A549 (cell line): ENCODE data around the gene FCRL4. TPM values are rescaled to one million over a fixed set of nuclear protein-coding genes. Genes with fewer than 3 reads are reported as not detected.

Experiments used
- ATAC-seq, 2 experiments: fragments of 200-7000 bp in 1 of 2; fragments of >200 bp in 1 of 2; cut with Nextera tagmentation in 1 of 2; cut with Tn5 transposase in 1 of 2; 3 replicates each; pipeline versions ENCODE4 v1.8.0 to v1.9.1; 2018 to 2020; ENCODE audit warnings: mild to moderate bottlenecking in 1 of 2, moderate library complexity in 1 of 2
- CTCF ChIA-PET: fragments of 300-600 bp; sonication (Branson Sonifier 250); formaldehyde crosslinking; extraction: SDS; loops from one replicate; lab custom pipeline; 2021; ENCODE audit warnings: antibody characterized with exemption, inconsistent platforms; lab: Yijun Ruan, JAX
- POLR2A ChIA-PET: fragments of 350-600 bp; formaldehyde crosslinking; extraction: SDS; loops from one replicate; lab custom pipeline; 2021; ENCODE audit warnings: antibody characterized with exemption, inconsistent platforms; lab: Yijun Ruan, JAX
- DNase-seq, 2 experiments: peaks; one replicate each; pipeline versions ENCODE4 v3.0.0 to v3.0.0-alpha.2; 2011 to 2016; ENCODE audit warnings: low read depth in 1 of 2, low spot score in 1 of 2
- FAIRE-seq: peaks from 2 replicates; lab custom pipeline; 2011; peaks lifted over from hg19 to GRCh38; lab: Jason Lieb, UNC
- H3K27ac ChIP-seq, 2 experiments: fragments of >200 bp; sonication (Bioruptor Twin); formaldehyde crosslinking; 3 replicates each; pipeline ENCODE4 v1.5.1; 2016 to 2017
- H3K4me1 ChIP-seq: fragments of >200 bp; sonication (Bioruptor Twin); formaldehyde crosslinking; 3 replicates; pipeline ENCODE4 v1.6.1; 2016
- H3K4me2 ChIP-seq: fragments of >200 bp; sonication (Bioruptor Twin); formaldehyde crosslinking; 3 replicates; pipeline ENCODE4 v1.6.1; 2016
- H3K4me3 ChIP-seq: fragments of >200 bp; sonication (Bioruptor Twin); formaldehyde crosslinking; 3 replicates; pipeline ENCODE4 v1.5.1; 2016
- H3K9me3 ChIP-seq: fragments of >200 bp; sonication (Bioruptor Twin); formaldehyde crosslinking; 3 replicates; pipeline ENCODE4 v1.6.1; 2016
- CHD2 ChIP-seq: fragments of 150-350 bp; IDR thresholded peaks from 2 replicates; pipeline ENCODE4 v1.6.1; 2014; ENCODE audit warnings: low read length; ENCODE audit not compliant: partially characterized antibody
- CHD4 ChIP-seq: fragments of 200-600 bp; sonication (generic); IDR thresholded peaks from 2 replicates; pipeline ENCODE4 v1.6.1; 2016; ENCODE audit warnings: antibody characterized with exemption, mild to moderate bottlenecking, borderline replicate concordance
- EHF ChIP-seq: fragments of 250-450 bp; sonication (Bioruptor Pico); IDR thresholded peaks from 2 replicates; pipeline ENCODE4 v1.5.0; 2020; ENCODE audit warnings: mild to moderate bottlenecking
- EHMT2 ChIP-seq: fragments of 200-600 bp; sonication (generic); IDR thresholded peaks from 2 replicates; pipeline ENCODE4 v1.6.1; 2016; ENCODE audit warnings: antibody characterized with exemption, low read depth, mild to moderate bottlenecking, moderate library complexity
- FOSL2 ChIP-seq, 2 experiments: fragments of 450-650 bp in 1 of 2; fragments of >200 bp in 1 of 2; sonication (Bioruptor Twin) in 1 of 2; formaldehyde crosslinking; IDR thresholded peaks; 2 replicates each; pipeline versions ENCODE4 v1.5.0 to v1.6.1; 2016 to 2020; ENCODE audit warnings: mild to moderate bottlenecking in 1 of 2, moderate library complexity in 1 of 2
- JUN ChIP-seq, 2 experiments: fragments of >200 bp; sonication (Bioruptor Twin); formaldehyde crosslinking; IDR thresholded peaks; 2 replicates in 1 of 2; 3 replicates in 1 of 2; pipeline ENCODE4 v1.6.1; 2016 to 2017
- JUNB ChIP-seq: fragments of >200 bp; sonication (Bioruptor Twin); formaldehyde crosslinking; IDR thresholded peaks from 2 replicates; pipeline ENCODE4 v1.6.1; 2016
- KDM1A ChIP-seq: fragments of 200-600 bp; sonication (generic); IDR thresholded peaks from 2 replicates; pipeline ENCODE4 v1.6.1; 2016; ENCODE audit warnings: low read depth, mild to moderate bottlenecking
- MAFK ChIP-seq: fragments of 450-650 bp; IDR thresholded peaks from 2 replicates; pipeline ENCODE4 v1.6.1; 2014; ENCODE audit not compliant: partially characterized antibody
- MAZ ChIP-seq: fragments of 150-350 bp; IDR thresholded peaks from 2 replicates; pipeline ENCODE4 v1.6.1; 2014; ENCODE audit warnings: antibody characterized with exemption, low read depth, low read length, borderline replicate concordance
- MYC ChIP-seq: IDR thresholded peaks from 2 replicates; pipeline ENCODE4 v1.6.1; 2012; ENCODE audit warnings: mild to moderate bottlenecking, inconsistent platforms, low read length, improper control_type of control experiment, borderline replicate concordance
- NFE2L2 ChIP-seq: fragments of 150-350 bp; conservative IDR thresholded peaks from 2 replicates; pipeline ENCODE4 v1.6.1; 2014; ENCODE audit warnings: low read length
- NPAS2 ChIP-seq: fragments of 250-450 bp; sonication (Bioruptor Pico); IDR thresholded peaks from 2 replicates; pipeline ENCODE4 v1.8.0; 2022; ENCODE audit warnings: mild to moderate bottlenecking, moderate library complexity, borderline replicate concordance
- PHF8 ChIP-seq: fragments of 200-600 bp; sonication (generic); IDR thresholded peaks from 2 replicates; pipeline ENCODE4 v1.6.1; 2016; ENCODE audit warnings: low read depth, mild to moderate bottlenecking, antibody characterized with exemption, moderate library complexity, borderline replicate concordance
- POLR2A ChIP-seq: IDR thresholded peaks from 2 replicates; pipeline ENCODE4 v1.6.1; 2012; ENCODE audit warnings: mild to moderate bottlenecking, low read length
- RARB ChIP-seq: fragments of 250-450 bp; sonication (Bioruptor Pico); IDR thresholded peaks from 2 replicates; pipeline ENCODE4 v1.8.0; 2021; ENCODE audit warnings: mild to moderate bottlenecking, moderate library complexity
- SREBF2 ChIP-seq: fragments of 450-650 bp; IDR thresholded peaks from 2 replicates; pipeline ENCODE4 v1.6.1; 2014; ENCODE audit warnings: mild to moderate bottlenecking, moderate library complexity
- WGBS: methylation state at CpG from one replicate; pipeline ENCODE4 v1.1.6; 2017; ENCODE audit errors: missing lambda C conversion rate; 5-methylcytosine and 5-hydroxymethylcytosine counted together
- polyA plus RNA-seq, 4 experiments: library from polyadenylated mRNA; depleted of rRNA in 3 of 4; stranded (reverse); fragments of >200 nt; fragmentation: RNase III in 1 of 4; extraction: RNeasy Plus Mini Kit Qiagen cat#74134 plus additional on column Dnase treatment in 1 of 4; gene quantifications; 2 replicates in 3 of 4; 3 replicates in 1 of 4; pipeline ENCODE4 v1.2.3, GENCODE V29; 2011 to 2017
- TF ChIP-seq, protein P1 (sequence below): fragments of 200-600 bp; sonication (generic); IDR thresholded peaks from 2 replicates; pipeline ENCODE4 v1.6.1; 2016; ENCODE audit warnings: antibody characterized with exemption, mild to moderate bottlenecking, moderate library complexity
- TF ChIP-seq, protein P2 (sequence below): fragments of >200 bp; sonication (Bioruptor Twin); formaldehyde crosslinking; IDR thresholded peaks from 2 replicates; pipeline ENCODE4 v1.6.1; 2016
- TF ChIP-seq, protein P3 (sequence below): fragments of >200 bp; sonication (Bioruptor Twin); formaldehyde crosslinking; IDR thresholded peaks from 3 replicates; pipeline ENCODE4 v1.6.1; 2016
- TF ChIP-seq, protein P4 (sequence below): fragments of 250-450 bp; sonication (Bioruptor Pico); IDR thresholded peaks from 2 replicates; pipeline ENCODE4 v1.5.0; 2020; ENCODE audit warnings: low read depth, mild to moderate bottlenecking, moderate library complexity

Gene FCRL4
- polyA plus RNA-seq, 2 of the 4 experiments (the other 2 are of a cell fraction): not detected

DNA sequence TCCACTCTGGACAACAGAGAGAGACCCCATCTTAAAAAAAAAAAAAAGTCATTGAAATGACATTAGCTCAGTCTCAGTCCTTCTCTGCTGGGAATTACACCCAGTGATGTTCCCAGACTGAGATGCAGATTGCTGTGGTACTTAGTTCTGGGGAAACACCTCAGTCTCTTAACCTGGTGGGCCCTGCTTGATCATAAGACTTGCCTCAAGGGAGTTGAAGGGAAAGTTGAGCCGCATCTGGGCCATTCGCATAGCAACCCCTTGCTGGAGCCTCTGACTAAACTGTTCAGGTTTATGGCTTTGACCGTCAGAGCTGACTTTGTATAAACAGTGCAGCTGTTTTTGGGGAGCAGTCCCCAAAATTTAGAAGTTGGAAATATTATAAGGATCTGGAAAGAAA, 13.4 kb downstream of the FCRL4 start:
- no peak overlapping the region for H3K4me2 ChIP-seq
- DNase-seq (no peak), FAIRE-seq (no peak), ATAC-seq (no peak)
- 35% methylated on average over 3 of the region's 3 CpGs for WGBS
- no peaks in the 10 kb centered on the region for H3K9me3 ChIP-seq
- CTCF ChIA-PET: interaction anchor here (0.8 kb wide), 1 partner anchor 9 kb away, joined by 3 read pairs; no protein-coding TSS in a partner anchor
- POLR2A ChIA-PET: no interaction called here
- TF ChIP-seq POLR2A: no peak
- TF ChIP-seq SREBF2: no peak
- no peak for TF ChIP-seq CHD2
- TF ChIP-seq RARB (CRISPR knock-in tag): no peak
- TF ChIP-seq JUNB: no peak
- no peak for TF ChIP-seq KDM1A
- TF ChIP-seq, protein P1, sequence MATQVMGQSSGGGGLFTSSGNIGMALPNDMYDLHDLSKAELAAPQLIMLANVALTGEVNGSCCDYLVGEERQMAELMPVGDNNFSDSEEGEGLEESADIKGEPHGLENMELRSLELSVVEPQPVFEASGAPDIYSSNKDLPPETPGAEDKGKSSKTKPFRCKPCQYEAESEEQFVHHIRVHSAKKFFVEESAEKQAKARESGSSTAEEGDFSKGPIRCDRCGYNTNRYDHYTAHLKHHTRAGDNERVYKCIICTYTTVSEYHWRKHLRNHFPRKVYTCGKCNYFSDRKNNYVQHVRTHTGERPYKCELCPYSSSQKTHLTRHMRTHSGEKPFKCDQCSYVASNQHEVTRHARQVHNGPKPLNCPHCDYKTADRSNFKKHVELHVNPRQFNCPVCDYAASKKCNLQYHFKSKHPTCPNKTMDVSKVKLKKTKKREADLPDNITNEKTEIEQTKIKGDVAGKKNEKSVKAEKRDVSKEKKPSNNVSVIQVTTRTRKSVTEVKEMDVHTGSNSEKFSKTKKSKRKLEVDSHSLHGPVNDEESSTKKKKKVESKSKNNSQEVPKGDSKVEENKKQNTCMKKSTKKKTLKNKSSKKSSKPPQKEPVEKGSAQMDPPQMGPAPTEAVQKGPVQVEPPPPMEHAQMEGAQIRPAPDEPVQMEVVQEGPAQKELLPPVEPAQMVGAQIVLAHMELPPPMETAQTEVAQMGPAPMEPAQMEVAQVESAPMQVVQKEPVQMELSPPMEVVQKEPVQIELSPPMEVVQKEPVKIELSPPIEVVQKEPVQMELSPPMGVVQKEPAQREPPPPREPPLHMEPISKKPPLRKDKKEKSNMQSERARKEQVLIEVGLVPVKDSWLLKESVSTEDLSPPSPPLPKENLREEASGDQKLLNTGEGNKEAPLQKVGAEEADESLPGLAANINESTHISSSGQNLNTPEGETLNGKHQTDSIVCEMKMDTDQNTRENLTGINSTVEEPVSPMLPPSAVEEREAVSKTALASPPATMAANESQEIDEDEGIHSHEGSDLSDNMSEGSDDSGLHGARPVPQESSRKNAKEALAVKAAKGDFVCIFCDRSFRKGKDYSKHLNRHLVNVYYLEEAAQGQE: no peak
- TF ChIP-seq EHMT2: no peak
- TF ChIP-seq, protein P2, sequence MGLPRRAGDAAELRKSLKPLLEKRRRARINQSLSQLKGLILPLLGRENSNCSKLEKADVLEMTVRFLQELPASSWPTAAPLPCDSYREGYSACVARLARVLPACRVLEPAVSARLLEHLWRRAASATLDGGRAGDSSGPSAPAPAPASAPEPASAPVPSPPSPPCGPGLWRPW: no peak
- TF ChIP-seq NPAS2 (CRISPR knock-in tag): no peak
- no peak for TF ChIP-seq JUN (IDR thresholded peaks at IDR 0.05)
- TF ChIP-seq NFE2L2: no peak
- no peak overlapping the region for H3K27ac ChIP-seq
- no peaks in the 10 kb centered on the region for H3K4me1 ChIP-seq
- H3K4me3 ChIP-seq: no peak overlapping the region

DNA sequence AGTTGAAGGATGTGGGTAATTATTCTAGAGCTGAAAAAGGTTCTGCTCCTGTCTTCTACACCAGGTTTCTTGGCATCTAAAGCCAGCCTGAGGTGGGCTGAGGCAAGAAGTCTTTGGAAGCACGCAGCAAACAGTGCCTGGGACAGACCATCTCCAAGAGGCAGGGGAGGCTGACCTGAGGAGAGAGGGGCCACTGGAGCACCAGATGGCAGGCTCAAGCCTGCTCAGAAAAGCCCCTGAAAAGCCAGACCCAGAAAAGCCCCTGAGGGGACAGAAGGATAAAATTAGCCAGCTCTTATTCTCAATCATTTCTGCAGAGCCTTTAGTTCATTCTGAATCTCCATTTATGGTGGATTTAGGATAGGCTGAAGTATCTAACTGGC, 17.1 kb downstream of the FCRL4 start:
- ATAC-seq: peak in 1 of 2 experiments; percentile 23; a peak in 1 of 6 replicates
- ChIA-PET POLR2A (no interaction called here), CTCF (interaction anchor here (0.7 to 4.5 kb wide), 27 partner anchors 8 to 544 kb away, joined by 3 to 43 read pairs (median 5); no protein-coding TSS in a partner anchor)
- no peaks in the 10 kb centered on the region for H3K9me3 ChIP-seq
- TF ChIP-seq MAZ (no peak), JUN (IDR thresholded peaks at IDR 0.05) (no peak), EHMT2 (no peak), NFE2L2 (no peak), MYC (no peak), MAFK (no peak), PHF8 (no peak), EHF (CRISPR knock-in tag) (no peak), FOSL2 (IDR thresholded peaks at IDR 0.05) (no peak), FOSL2 (CRISPR knock-in tag; IDR thresholded peaks at IDR 0.05) (no peak), CHD4 (no peak)
- TF ChIP-seq, protein P3, sequence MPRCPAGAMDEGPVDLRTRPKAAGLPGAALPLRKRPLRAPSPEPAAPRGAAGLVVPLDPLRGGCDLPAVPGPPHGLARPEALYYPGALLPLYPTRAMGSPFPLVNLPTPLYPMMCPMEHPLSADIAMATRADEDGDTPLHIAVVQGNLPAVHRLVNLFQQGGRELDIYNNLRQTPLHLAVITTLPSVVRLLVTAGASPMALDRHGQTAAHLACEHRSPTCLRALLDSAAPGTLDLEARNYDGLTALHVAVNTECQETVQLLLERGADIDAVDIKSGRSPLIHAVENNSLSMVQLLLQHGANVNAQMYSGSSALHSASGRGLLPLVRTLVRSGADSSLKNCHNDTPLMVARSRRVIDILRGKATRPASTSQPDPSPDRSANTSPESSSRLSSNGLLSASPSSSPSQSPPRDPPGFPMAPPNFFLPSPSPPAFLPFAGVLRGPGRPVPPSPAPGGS: no peak
- TF ChIP-seq, protein P2: no peak
- TF ChIP-seq, protein P4, sequence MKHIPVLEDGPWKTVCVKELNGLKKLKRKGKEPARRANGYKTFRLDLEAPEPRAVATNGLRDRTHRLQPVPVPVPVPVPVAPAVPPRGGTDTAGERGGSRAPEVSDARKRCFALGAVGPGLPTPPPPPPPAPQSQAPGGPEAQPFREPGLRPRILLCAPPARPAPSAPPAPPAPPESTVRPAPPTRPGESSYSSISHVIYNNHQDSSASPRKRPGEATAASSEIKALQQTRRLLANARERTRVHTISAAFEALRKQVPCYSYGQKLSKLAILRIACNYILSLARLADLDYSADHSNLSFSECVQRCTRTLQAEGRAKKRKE (CRISPR knock-in tag): no peak
- TF ChIP-seq, all 56 proteins: peak for 0
- FAIRE-seq: no peak
- DNase-seq: no peak
- Histone ChIP-seq H3K27ac (no peak overlapping the region), H3K4me1 (no peaks in the 10 kb centered on the region), H3K4me3 (no peak overlapping the region), H3K4me2 (no peak overlapping the region)
- 0% methylated on average over 1 of the region's 1 CpG for WGBS
